M059J (cell line): Measurements from ENCODE around the gene RGS1. TPM values are rescaled to one million over a fixed set of nuclear protein-coding genes. Genes with fewer than 3 reads are reported as not detected.

Source experiments
- DNase-seq: peaks from one replicate; pipeline ENCODE4 v3.0.0-alpha.2; 2012; ENCODE audit warnings: low read depth
- total RNA-seq: library from RNA; depleted of rRNA; stranded (reverse); fragments of >200 nt; shearing (Covaris generic); gene quantifications from 2 replicates; pipeline ENCODE4 v1.2.3, GENCODE V29; 2014; rRNA removed

The RGS1 gene
- not detected in 2 replicates for total RNA-seq

DNA sequence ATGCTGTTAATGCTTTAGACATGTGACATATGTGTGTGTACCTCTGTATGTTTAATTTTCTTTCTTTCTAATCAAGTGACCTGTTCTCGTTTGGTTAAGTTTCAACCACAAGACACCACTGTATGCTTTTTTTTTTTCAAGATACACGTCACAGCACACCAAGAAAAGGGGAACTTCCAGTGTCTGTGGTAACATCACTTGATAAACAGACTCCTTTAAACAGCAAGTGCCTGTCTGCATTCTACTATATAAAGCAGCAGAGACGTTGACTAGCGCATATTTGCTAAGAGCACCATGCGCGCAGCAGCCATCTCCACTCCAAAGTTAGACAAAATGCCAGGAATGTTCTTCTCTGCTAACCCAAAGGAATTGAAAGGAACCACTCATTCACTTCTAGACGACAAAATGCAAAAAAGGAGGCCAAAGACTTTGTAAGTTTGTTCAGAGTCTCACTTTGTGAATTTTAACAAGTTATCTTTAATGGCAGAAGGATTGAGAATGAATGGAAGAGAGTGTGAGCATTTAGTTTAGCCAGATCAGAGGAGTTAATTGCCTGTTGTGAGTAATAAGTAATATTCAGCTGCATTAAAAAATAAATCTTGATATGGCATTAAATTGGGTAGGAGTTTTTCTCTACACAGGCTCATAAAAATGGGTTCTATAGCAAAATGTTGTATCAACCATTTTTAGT is at the start of gene RGS1:
Gene RGS1, plus strand, starts transcription at position 275 of the 691 bp plus-strand sequence. Its CDS starts 20 bp downstream, at position 295.
- DNase-seq, result no peak

- DNase-seq, result no peak
Observed at GRCh38 chr1:192527111-192527795, 48.3 kb upstream of the RGS1 start.

- DNase-seq, result peak; percentile 49
Observed at GRCh38 chr1:192527950-192528349, 47.6 kb upstream of the RGS1 start.

GRCh38 chr1:192529031-192529755 is 46.4 kb upstream of the RGS1 start:
- DNase-seq, result peak; percentile 69

DNA sequence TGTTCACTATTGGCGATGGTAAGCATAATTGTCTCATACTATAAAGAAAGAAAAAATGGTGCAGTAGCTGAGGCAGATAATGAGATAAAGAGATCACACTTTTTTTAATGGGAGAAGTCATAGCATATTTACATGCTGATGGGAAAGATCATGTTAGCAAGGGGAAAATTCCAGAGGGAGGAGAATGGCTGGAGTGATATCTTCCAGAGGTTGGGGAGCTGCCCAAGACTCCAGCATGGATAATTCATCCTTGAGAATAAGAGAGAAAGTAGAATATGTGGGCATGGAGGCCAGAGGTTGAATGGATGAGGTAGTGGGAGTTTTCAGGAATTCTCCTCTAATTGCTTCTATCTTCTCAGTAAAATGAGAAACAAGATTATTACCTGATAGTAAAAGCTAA is 45.8 kb upstream of the RGS1 start:
- no peak for DNase-seq

DNA sequence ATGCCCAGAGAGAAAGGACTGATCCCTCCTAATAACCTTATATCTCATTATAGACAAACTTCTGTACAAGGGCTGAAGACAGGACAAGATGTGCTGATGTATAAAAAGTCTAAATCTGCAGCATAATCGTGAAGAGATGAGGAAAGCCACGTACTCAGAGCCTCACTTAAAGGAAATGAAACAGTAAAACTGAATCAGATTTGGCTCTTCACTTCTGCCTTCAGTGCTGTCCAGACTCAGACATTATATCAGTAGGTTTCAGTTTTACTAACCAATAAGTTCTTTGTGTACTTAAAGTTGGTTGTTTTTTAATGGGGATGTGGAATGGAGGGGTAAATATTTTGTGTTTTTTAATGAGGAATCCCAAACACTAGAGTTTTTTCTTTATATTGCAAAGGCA is 45.3 kb upstream of the RGS1 start:
- DNase-seq, result peak; percentile 53

- peak; percentile 95 for DNase-seq
Observed at GRCh38 chr1:192531037-192531703, 44.4 kb upstream of the RGS1 start.

DNA sequence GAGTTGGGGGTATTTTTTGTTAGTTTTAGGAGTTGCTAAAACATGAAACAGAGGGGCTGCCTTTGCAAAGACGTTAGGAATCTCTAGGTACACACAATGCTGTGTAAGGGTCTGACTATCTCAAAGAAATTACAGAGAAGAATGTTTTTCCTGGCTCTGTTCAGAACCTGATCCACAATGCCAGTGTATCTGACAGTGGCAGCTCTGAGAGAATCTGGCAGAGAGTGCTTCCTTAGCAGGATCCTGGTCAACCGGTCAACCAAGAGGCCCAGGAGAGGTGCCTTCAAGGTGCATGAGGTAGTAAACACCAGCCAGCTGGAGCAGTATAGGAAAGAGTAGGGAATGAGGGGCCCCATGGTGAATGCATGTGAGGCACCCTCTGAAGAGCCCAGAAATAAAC is 40.9 kb upstream of the RGS1 start:
- no peak for DNase-seq

GRCh38 chr1:192535916-192536664 is 39.5 kb upstream of the RGS1 start:
- peak; percentile 67 for DNase-seq

GRCh38 chr1:192538407-192539296 is 36.9 kb upstream of the RGS1 start:
- peak; percentile 47 for DNase-seq

GRCh38 chr1:192539297-192540092 is 36.1 kb upstream of the RGS1 start:
- DNase-seq, result peak; percentile 99

- DNase-seq, result no peak
Observed at GRCh38 chr1:192543445-192543844, 32.1 kb upstream of the RGS1 start.

DNA sequence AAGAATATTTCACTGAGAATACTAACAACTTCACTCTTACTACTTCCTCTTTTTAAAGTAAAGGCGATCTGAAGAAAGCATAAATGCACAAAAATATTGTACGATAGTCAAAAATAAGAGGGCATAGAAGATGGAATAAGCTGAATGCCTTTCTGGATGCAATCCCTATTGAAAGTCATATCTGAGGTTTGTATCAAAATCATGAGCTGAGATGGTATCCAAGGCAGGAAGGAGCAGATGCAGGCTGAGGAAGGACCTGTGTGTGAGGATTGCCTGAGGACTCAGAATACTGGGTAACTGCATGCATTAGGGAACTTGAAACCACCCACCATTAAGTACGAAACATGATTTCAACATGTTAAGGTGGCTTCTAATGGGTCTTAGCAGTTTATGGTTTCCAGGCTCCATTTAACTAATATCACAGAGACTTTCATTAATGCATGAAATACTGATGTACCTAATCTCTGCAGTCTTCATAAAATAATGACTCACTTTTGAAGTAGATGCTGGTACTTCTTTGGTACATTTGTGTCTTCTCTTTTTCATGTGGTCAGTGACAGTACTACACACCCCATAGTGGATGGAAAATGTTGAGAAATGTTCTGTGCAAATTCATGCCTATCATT is 29.6 kb upstream of the RGS1 start:
- DNase-seq, result peak; percentile 47

- no peak for DNase-seq
Observed at GRCh38 chr1:192546596-192547190, 28.9 kb upstream of the RGS1 start.

DNA sequence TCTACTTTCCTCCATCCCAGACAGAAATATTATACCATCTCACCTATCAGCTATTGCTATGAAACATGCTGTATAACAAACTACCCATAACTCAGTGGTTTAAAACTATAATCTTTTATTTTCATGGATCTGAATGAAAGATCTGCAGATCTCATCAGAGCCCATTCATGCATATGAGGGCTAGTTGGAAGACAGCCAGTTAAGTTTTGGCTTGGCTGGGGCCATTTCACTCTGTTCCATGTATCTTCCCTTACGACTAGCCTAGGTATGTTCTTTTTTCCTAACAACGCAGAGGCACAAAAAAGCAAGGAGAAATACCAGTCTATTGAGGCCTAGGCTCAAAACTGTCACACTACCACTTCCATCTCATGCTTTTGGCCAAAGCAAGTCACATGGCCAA is 28.1 kb upstream of the RGS1 start:
- DNase-seq, result no peak

DNA sequence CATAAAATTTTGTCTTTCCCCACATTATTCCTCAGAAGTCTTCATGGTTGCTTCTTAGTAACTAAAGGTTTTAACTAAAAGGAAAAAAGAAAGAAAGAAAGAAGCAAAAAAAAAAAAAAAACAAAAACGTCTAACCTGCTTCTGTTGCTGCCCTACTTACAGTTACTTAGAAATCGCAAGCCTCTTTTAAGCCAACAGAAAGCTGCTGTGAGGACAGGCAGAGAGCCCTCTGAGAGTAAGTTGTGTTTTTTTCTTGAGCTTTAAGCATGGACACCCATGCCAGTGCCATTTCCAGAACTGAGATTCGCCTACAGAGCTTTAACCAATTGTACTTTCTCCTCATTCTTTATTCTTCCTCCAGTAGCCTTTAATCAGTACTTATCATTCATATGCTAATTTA is 25.6 kb upstream of the RGS1 start:
- DNase-seq, result no peak

- peak; percentile 96 for DNase-seq
Observed at GRCh38 chr1:192550922-192551534, 24.5 kb upstream of the RGS1 start.

GRCh38 chr1:192552760-192553191 is 22.8 kb upstream of the RGS1 start:
- DNase-seq, result no peak
